ENCODE data around the gene GMFB. TPM values are rescaled to one million over a fixed set of nuclear protein-coding genes. Genes with fewer than 3 reads are reported as not detected.

Gene GMFB
- total RNA-seq, 1 experiment from 2014 or later = 79.2 TPM

DNA sequence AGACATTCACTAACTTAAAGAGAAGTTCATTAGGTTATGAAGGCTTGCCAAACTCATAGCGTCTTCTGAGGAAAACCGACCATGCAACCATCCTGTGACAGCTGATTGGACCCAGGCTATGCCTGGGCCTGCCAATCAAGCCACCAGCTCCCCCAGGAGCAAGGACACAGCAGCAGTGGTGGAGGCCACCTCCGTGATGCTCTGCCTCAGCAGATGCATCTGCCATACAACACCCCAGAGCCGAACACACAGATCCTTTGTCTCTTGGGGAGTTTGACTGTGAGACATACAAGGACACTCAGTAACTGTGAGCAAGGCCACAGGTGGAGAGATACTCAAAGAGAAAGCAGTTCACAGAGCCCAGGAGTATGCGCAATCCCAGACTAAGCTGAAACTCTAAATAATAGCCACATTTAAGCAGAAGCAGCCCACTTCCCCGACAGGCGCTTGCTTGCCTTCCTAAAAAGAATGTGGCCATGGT is 37.6 kb downstream of the GMFB start:
- H3K27ac Mint-ChIP-seq = no peak overlapping the region
- H4K5ac ChIP-seq (ENCODE audit: insufficient read length, low read depth, low read length) = no peak overlapping the region
- no peak overlapping the region for H3K18ac ChIP-seq (ENCODE audit: insufficient read length, low read depth, low read length)
- H3K23me2 ChIP-seq (ENCODE audit: insufficient read length, low read depth, low read length, poor library complexity, severe bottlenecking) = no peaks in the 10 kb centered on the region
- H4K91ac ChIP-seq (ENCODE audit: insufficient read length, low read depth, low read length) = no peak overlapping the region
- no peak overlapping the region for H3K4ac ChIP-seq (ENCODE audit: low read depth, low read length)
- H3K14ac ChIP-seq (ENCODE audit: insufficient read depth, low read length) = no peak overlapping the region
- H2BK12ac ChIP-seq (ENCODE audit: insufficient read length, low read depth, low read length) = no peak overlapping the region
- no peak overlapping the region for H3K23ac ChIP-seq (ENCODE audit: insufficient read length, low read depth, low read length)
- no peak overlapping the region for H3K56ac ChIP-seq (ENCODE audit: insufficient read length, low read depth, low read length)
- H3K27ac ChIP-seq (ENCODE audit: insufficient read length, low read depth, low read length) = no peak overlapping the region
- no peak overlapping the region for H2BK20ac ChIP-seq (ENCODE audit: low read depth, low read length, poor library complexity, severe bottlenecking)
- no peak overlapping the region for H2BK5ac ChIP-seq (ENCODE audit: insufficient read length, low read length)
- H3K27me3 Mint-ChIP-seq (ENCODE audit: low read depth) = no peaks in the 10 kb centered on the region
- H3T11ph ChIP-seq (ENCODE audit: low read length) = no peak overlapping the region
- H3K9ac ChIP-seq (ENCODE audit: extremely low read depth, insufficient read length, low read length) = no peak overlapping the region
- no CpG with 5 or more reads among the region's 7 CpGs for WGBS (ENCODE audit: extremely low coverage, insufficient read length, low lambda C conversion rate)
- H3K79me1 ChIP-seq (ENCODE audit: insufficient read depth, low read depth, low read length, poor library complexity, severe bottlenecking) = no peaks in the 10 kb centered on the region
- H3K4me3 Mint-ChIP-seq = no peak overlapping the region
- no peaks in the 10 kb centered on the region for H3K9me3 Mint-ChIP-seq
- no peak overlapping the region for H2BK15ac ChIP-seq (ENCODE audit: low read depth, low read length)
- H2AK5ac ChIP-seq (ENCODE audit: insufficient read length, low read length) = no peak overlapping the region
- H2BK120ac ChIP-seq (ENCODE audit: low read depth, low read length, poor library complexity, severe bottlenecking) = no peak overlapping the region
- H4K8ac ChIP-seq (replicated peaks; ENCODE audit: insufficient read length, low read depth, low read length) = no peak overlapping the region
- H3K79me2 ChIP-seq (ENCODE audit: insufficient read depth, low read length) = no peaks in the 10 kb centered on the region
- H3K36me3 Mint-ChIP-seq (ENCODE audit: insufficient read depth in 1 of 3, low read depth in 3 of 3) = no peaks in the 10 kb centered on the region
- no peaks in the 10 kb centered on the region for H3K4me1 ChIP-seq (ENCODE audit: insufficient read depth, low read length)
- H3K4me2 ChIP-seq (ENCODE audit: insufficient read depth, insufficient read length, low read length) = no peak overlapping the region
- DNase-seq = no peak
- H3K27me3 ChIP-seq (ENCODE audit: insufficient read depth, low read length) = no peaks in the 10 kb centered on the region; the same call in 1 of the 2 replicates
- no peak overlapping the region for H2AFZ ChIP-seq (ENCODE audit: low read length)
- H4K20me1 ChIP-seq (ENCODE audit: control insufficient read depth, insufficient read depth, insufficient read length) = no peaks in the 10 kb centered on the region
- no peaks in the 10 kb centered on the region for H3K9me3 ChIP-seq (ENCODE audit: control insufficient read depth, low read depth, low read length)
- H3K4me1 Mint-ChIP-seq = peaks cover 4 to 8% of the 10 kb centered on the region in 2 experiments
- TF ChIP-seq, protein P1, sequence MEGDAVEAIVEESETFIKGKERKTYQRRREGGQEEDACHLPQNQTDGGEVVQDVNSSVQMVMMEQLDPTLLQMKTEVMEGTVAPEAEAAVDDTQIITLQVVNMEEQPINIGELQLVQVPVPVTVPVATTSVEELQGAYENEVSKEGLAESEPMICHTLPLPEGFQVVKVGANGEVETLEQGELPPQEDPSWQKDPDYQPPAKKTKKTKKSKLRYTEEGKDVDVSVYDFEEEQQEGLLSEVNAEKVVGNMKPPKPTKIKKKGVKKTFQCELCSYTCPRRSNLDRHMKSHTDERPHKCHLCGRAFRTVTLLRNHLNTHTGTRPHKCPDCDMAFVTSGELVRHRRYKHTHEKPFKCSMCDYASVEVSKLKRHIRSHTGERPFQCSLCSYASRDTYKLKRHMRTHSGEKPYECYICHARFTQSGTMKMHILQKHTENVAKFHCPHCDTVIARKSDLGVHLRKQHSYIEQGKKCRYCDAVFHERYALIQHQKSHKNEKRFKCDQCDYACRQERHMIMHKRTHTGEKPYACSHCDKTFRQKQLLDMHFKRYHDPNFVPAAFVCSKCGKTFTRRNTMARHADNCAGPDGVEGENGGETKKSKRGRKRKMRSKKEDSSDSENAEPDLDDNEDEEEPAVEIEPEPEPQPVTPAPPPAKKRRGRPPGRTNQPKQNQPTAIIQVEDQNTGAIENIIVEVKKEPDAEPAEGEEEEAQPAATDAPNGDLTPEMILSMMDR (conservative IDR thresholded peaks at IDR 0.05) = no peak
